ENCODE measurements around the gene MMP14. TPM values are rescaled to one million over a fixed set of nuclear protein-coding genes. Genes with fewer than 3 reads are reported as not detected.
A peak's percentile ranks its signal among the peaks of the same experiment; 100 is the strongest.
"Not testable (repeated sequence)": the region's sequence is repeated elsewhere in the genome, so short reads cannot be mapped to it uniquely, and the experiment has no call there.

The MMP14 gene
- total and polyA plus RNA-seq, 2 experiments from 2014 or later = 1.8 to 48.1 TPM

- H3K27ac ChIP-seq = no peak overlapping the region
- H3K36me3 ChIP-seq = no peaks in the 10 kb centered on the region
- H3K4me1 ChIP-seq (ENCODE audit: low read depth) = no peaks in the 10 kb centered on the region
- peak in 1 of 2 donors; percentile 86 for DNase-seq (ENCODE audit: low read depth in 1 of 2, low spot score in 1 of 2)
- H3K9me3 ChIP-seq (ENCODE audit: low read depth) = no peaks in the 10 kb centered on the region
- no peaks in the 10 kb centered on the region for H3K27me3 ChIP-seq
- H3K4me3 ChIP-seq = no peak overlapping the region
- no peak for TF ChIP-seq CTCF (IDR thresholded peaks at IDR 0.05; ENCODE audit: low read depth, low read length)
Observed at GRCh38 chr14:22849212-22849819, 12.9 kb downstream of the MMP14 start.

GRCh38 chr14:22850944-22851764, 14.8 kb downstream of the MMP14 start:
- peak in 1 of 2 donors; percentile 97 for DNase-seq (ENCODE audit: low read depth in 1 of 2, low spot score in 1 of 2)
- H3K27me3 ChIP-seq = no peaks in the 10 kb centered on the region
- no peaks in the 10 kb centered on the region for H3K9me3 ChIP-seq (ENCODE audit: low read depth)
- H3K4me3 ChIP-seq = no peak overlapping the region
- TF ChIP-seq CTCF (IDR thresholded peaks at IDR 0.05; ENCODE audit: low read depth, low read length) = no peak
- H3K27ac ChIP-seq = no peak overlapping the region
- no peaks in the 10 kb centered on the region for H3K36me3 ChIP-seq
- no peaks in the 10 kb centered on the region for H3K4me1 ChIP-seq (ENCODE audit: low read depth)

- H3K36me3 ChIP-seq; H3K27ac ChIP-seq; H3K9me3 ChIP-seq (ENCODE audit: low read depth); H3K27me3 ChIP-seq; H3K4me1 ChIP-seq (ENCODE audit: low read depth); DNase-seq (ENCODE audit: low read depth in 1 of 2, low spot score in 1 of 2); H3K4me3 ChIP-seq: not testable (repeated sequence)
Observed at GRCh38 chr14:22852178-22852577, 15.8 kb downstream of the MMP14 start.

- Histone ChIP-seq H3K36me3 (no peaks in the 10 kb centered on the region), H3K27me3 (no peaks in the 10 kb centered on the region), H3K9me3 (ENCODE audit: low read depth) (no peaks in the 10 kb centered on the region), H3K27ac (no peak overlapping the region), H3K4me3 (no peak overlapping the region), H3K4me1 (ENCODE audit: low read depth) (no peaks in the 10 kb centered on the region)
- TF ChIP-seq CTCF (IDR thresholded peaks at IDR 0.05; ENCODE audit: low read depth, low read length) = no peak
- DNase-seq (ENCODE audit: low read depth in 1 of 2, low spot score in 1 of 2) = no peak
Observed at GRCh38 chr14:22852599-22852939, 16.2 kb downstream of the MMP14 start.

- peak overlapping the region; percentile 37 for H3K4me3 ChIP-seq
- no peaks in the 10 kb centered on the region for H3K27me3 ChIP-seq
- H3K27ac ChIP-seq = no peak overlapping the region
- H3K9me3 ChIP-seq (ENCODE audit: low read depth) = no peaks in the 10 kb centered on the region
- H3K4me1 ChIP-seq (ENCODE audit: low read depth) = no peaks in the 10 kb centered on the region
- DNase-seq (ENCODE audit: low read depth in 1 of 2, low spot score in 1 of 2) = peak; percentile 84 to 92
- peak; percentile 81 for TF ChIP-seq CTCF (IDR thresholded peaks at IDR 0.05; ENCODE audit: low read depth, low read length)
- no peaks in the 10 kb centered on the region for H3K36me3 ChIP-seq
Observed at GRCh38 chr14:22852940-22853767, 16.8 kb downstream of the MMP14 start.

- H3K4me3 ChIP-seq; H3K9me3 ChIP-seq (ENCODE audit: low read depth); H3K4me1 ChIP-seq (ENCODE audit: low read depth); H3K27ac ChIP-seq; H3K27me3 ChIP-seq; DNase-seq (ENCODE audit: low read depth in 1 of 2, low spot score in 1 of 2); H3K36me3 ChIP-seq: not testable (repeated sequence)
Observed at GRCh38 chr14:22854296-22854695, 17.9 kb downstream of the MMP14 start.
